ENCODE results near the gene PNMA8A.

GRCh38 chr19:46428239-46429135 lies 42.9 kb downstream of the PNMA8A start, which contains the start of gene PNMA8C:
- TF ChIP-seq CTCF (IDR thresholded peaks at IDR 0.05) (no peak), POLR2A (IDR thresholded peaks at IDR 0.05) (no peak)
